Natural killer cell (primary cell): ENCODE data around the gene DUSP22. TPM values are rescaled to one million over a fixed set of nuclear protein-coding genes. Genes with fewer than 3 reads are reported as not detected.
A peak's percentile ranks its signal among the peaks of the same experiment; 100 is the strongest.

Source experiments
- ATAC-seq, 3 donors: fragments of 150-1000 bp in 2 of 3; fragments of 200-7000 bp in 1 of 3; cut with Tn5 transposase; 1 replicate in 1 of 3; 2 replicates in 2 of 3; pipeline ENCODE4 v1.10.0; 2021; ENCODE audit warnings: mild to moderate bottlenecking in 2 of 3, moderate library complexity in 2 of 3
- DNase-seq, 2 donors: peaks; one replicate each; pipeline versions ENCODE4 v3.0.0 to v3.0.0-alpha.2; 2013 to 2021; ENCODE audit warnings: mixed read lengths in 1 of 2
- H3K27ac ChIP-seq: one replicate; pipeline ENCODE4 v1.5.1; 2013; ENCODE audit warnings: mild to moderate bottlenecking, low read length
- H3K27me3 ChIP-seq: one replicate; pipeline ENCODE4 v1.6.1; 2013; ENCODE audit warnings: low read length; ENCODE audit not compliant: control insufficient read depth, insufficient read depth
- H3K36me3 ChIP-seq: one replicate; pipeline ENCODE4 v1.6.1; 2013; ENCODE audit warnings: low read length; ENCODE audit not compliant: control insufficient read depth, insufficient read depth
- H3K4me1 ChIP-seq: one replicate; pipeline ENCODE4 v1.6.1; 2013; ENCODE audit warnings: low read length; ENCODE audit not compliant: control insufficient read depth, insufficient read depth
- H3K4me3 ChIP-seq: one replicate; pipeline ENCODE4 v1.5.1; 2013; ENCODE audit warnings: low read length
- H3K9me3 ChIP-seq: one replicate; pipeline ENCODE4 v1.6.1; 2013; ENCODE audit warnings: low read length; ENCODE audit not compliant: control insufficient read depth, insufficient read depth
- H3K27ac Mint-ChIP-seq, 2 donors: one replicate each; pipeline ENCODE4 v1.8.0; 2022; ENCODE audit warnings: mild to moderate bottlenecking in 2 of 2, mixed read lengths in 2 of 2, moderate library complexity in 1 of 2
- H3K27me3 Mint-ChIP-seq, 2 donors: one replicate each; pipeline ENCODE4 v1.8.0; 2022; ENCODE audit warnings: low read depth in 2 of 2, mixed read lengths in 2 of 2
- H3K36me3 Mint-ChIP-seq: one replicate; pipeline ENCODE4 v1.8.0; 2022; ENCODE audit warnings: mixed read lengths
- H3K4me1 Mint-ChIP-seq, 2 donors: one replicate each; pipeline ENCODE4 v1.8.0; 2022; ENCODE audit warnings: mixed read lengths in 2 of 2
- H3K4me3 Mint-ChIP-seq: one replicate; pipeline ENCODE4 v1.8.0; 2022; ENCODE audit warnings: mild to moderate bottlenecking, moderate library complexity, mixed read lengths
- H3K9me3 Mint-ChIP-seq, 2 donors: one replicate each; pipeline ENCODE4 v1.8.0; 2022; ENCODE audit warnings: mixed read lengths in 2 of 2
- WGBS: methylation state at CpG from one replicate; pipeline ENCODE4 v1.1.7; 2013; ENCODE audit warnings: missing lambda C conversion rate; ENCODE audit not compliant: insufficient coverage; 5-methylcytosine and 5-hydroxymethylcytosine counted together
- intact Hi-C: fragments of 100-400 bp; cut with micrococcal nuclease; formaldehyde crosslinking; loops from one replicate; pipeline ENCODE4 v1.14.2; 2022
- total RNA-seq, 4 donors: library from RNA; stranded (reverse); fragments of 120-200 nt in 1 of 4; gene quantifications; one replicate each; pipeline versions ENCODE4 v1.2.3 to v1.2.4, GENCODE V29; 2013 to 2022
- TF ChIP-seq, protein P1 (sequence below): fragments of 200-600 bp; IDR thresholded peaks from one replicate; pipeline ENCODE4 v1.8.0; 2022; ENCODE audit warnings: antibody characterized with exemption

Gene DUSP22
- total RNA-seq, 3 donors from 2014 or later (not counting 1 experiment from before 2014, with no cell fraction given) = 50.4 to 61.5 (median 56.6) TPM

DNA sequence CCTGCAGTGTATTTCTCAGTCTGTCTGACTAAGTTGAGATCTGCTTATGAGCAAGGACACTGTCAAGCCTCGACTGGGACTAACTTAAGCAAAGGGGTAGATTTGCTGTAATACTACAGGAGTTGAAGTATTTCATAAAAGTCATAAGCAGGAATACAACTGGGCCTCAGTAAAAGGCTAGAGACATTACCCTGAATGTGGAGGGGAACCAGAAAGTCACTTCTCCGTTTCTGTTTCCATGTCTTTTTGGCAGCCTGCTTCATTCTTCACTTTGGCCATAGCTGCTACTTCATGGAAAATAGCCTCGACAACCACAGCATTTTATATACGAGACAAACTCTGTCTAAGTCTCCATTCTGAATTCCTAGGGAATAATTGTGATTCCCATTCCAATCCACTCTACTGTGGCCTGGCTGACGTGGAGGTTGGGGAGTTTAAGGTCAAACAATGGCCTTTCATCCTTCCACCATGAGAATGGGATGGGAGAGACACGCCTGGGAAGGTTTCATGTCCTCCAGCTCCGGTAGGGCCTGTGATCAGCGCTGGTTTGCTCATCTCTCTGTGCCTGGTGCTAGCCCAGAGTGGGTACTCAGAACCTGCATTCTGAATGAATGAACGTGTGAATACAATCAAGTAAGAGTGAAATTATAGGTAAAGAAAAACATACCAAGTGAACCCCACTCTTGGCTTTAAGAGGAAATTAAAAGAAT, 37.1 kb upstream of the DUSP22 start:
- no peaks in the 10 kb centered on the region for H3K27me3 Mint-ChIP-seq
- no peaks in the 10 kb centered on the region for H3K9me3 Mint-ChIP-seq
- Histone ChIP-seq H3K36me3 (no peaks in the 10 kb centered on the region), H3K9me3 (peaks cover 5% of the 10 kb centered on the region), H3K27me3 (no peaks in the 10 kb centered on the region), H3K4me1 (peaks cover 13% of the 10 kb centered on the region), H3K27ac (no peak overlapping the region), H3K4me3 (no peak overlapping the region)
- 84% methylated on average over 8 of the region's 9 CpGs for WGBS
- DNase-seq (no peak), ATAC-seq (no peak)
- H3K4me3 Mint-ChIP-seq = no peak overlapping the region
- no peak overlapping the region for H3K27ac Mint-ChIP-seq
- peaks cover 28 to 35% of the 10 kb centered on the region in 2 donors for H3K4me1 Mint-ChIP-seq
- H3K36me3 Mint-ChIP-seq = no peaks in the 10 kb centered on the region
- TF ChIP-seq, protein P1, sequence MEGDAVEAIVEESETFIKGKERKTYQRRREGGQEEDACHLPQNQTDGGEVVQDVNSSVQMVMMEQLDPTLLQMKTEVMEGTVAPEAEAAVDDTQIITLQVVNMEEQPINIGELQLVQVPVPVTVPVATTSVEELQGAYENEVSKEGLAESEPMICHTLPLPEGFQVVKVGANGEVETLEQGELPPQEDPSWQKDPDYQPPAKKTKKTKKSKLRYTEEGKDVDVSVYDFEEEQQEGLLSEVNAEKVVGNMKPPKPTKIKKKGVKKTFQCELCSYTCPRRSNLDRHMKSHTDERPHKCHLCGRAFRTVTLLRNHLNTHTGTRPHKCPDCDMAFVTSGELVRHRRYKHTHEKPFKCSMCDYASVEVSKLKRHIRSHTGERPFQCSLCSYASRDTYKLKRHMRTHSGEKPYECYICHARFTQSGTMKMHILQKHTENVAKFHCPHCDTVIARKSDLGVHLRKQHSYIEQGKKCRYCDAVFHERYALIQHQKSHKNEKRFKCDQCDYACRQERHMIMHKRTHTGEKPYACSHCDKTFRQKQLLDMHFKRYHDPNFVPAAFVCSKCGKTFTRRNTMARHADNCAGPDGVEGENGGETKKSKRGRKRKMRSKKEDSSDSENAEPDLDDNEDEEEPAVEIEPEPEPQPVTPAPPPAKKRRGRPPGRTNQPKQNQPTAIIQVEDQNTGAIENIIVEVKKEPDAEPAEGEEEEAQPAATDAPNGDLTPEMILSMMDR = no peak
- intact Hi-C loops = no loop called here

DNA sequence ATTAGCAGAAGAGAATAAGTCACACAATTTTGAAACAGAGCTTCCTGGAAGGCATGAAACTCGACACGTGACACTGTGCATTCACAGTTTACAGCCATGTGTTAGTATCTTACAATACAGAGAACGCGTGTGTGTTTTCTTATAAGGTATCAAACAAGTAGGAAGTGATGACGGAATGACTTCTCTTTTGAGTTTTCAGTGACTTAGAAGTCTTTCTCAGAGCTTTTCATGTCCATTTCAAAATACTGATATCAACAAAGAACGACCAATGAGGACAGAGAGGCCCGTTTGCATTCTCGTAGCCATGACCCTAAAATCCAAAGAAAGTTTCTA, 36.6 kb upstream of the DUSP22 start:
- ATAC-seq = no peak
- H3K27ac ChIP-seq = no peak overlapping the region
- peaks cover 13% of the 10 kb centered on the region for H3K4me1 ChIP-seq
- TF ChIP-seq, protein P1 = no peak
- no peaks in the 10 kb centered on the region for H3K27me3 Mint-ChIP-seq
- H3K9me3 Mint-ChIP-seq = no peaks in the 10 kb centered on the region
- peaks cover 31 to 38% of the 10 kb centered on the region in 2 donors for H3K4me1 Mint-ChIP-seq
- DNase-seq = peak in 1 of 2 donors; percentile 39
- H3K27ac Mint-ChIP-seq = no peak overlapping the region
- H3K4me3 ChIP-seq = no peak overlapping the region
- intact Hi-C loops = no loop called here
- H3K36me3 Mint-ChIP-seq = no peaks in the 10 kb centered on the region
- 89% methylated on average over 6 of the region's 8 CpGs for WGBS
- no peaks in the 10 kb centered on the region for H3K36me3 ChIP-seq
- no peak overlapping the region for H3K4me3 Mint-ChIP-seq
- peaks cover 5% of the 10 kb centered on the region for H3K9me3 ChIP-seq
- H3K27me3 ChIP-seq = no peaks in the 10 kb centered on the region

DNA sequence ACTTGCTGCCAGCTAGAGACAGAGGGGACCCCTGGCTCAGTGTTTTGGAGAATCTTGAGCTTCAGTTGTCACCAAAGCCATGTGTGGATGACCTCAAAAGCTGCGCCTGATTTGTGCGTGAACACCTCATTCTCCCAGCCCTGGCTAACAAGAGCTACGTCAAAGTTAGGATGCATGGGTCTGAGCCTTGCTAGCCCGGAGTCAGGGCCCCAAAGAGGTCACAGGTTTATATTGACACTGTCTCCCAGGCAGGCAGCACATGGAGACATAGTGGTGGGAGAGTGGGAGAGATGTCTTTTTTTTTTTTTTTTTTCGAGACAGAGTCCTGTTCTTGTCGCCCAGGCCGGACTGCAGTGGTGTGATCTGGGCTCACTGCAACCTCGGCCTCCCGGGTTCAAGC, 36.1 kb upstream of the DUSP22 start:
- Histone ChIP-seq H3K36me3 (no peaks in the 10 kb centered on the region), H3K4me1 (peaks cover 13% of the 10 kb centered on the region), H3K27me3 (no peaks in the 10 kb centered on the region), H3K4me3 (no peak overlapping the region), H3K9me3 (peaks cover 5% of the 10 kb centered on the region), H3K27ac (no peak overlapping the region)
- WGBS = 98% methylated on average over 8 of the region's 9 CpGs
- no peak for DNase-seq
- TF ChIP-seq, protein P1 = no peak
- Mint-ChIP-seq H3K4me3 (no peak overlapping the region), H3K4me1 (peaks cover 31 to 38% of the 10 kb centered on the region in 2 donors), H3K36me3 (no peaks in the 10 kb centered on the region), H3K9me3 (no peaks in the 10 kb centered on the region), H3K27ac (no peak overlapping the region), H3K27me3 (no peaks in the 10 kb centered on the region)
- ATAC-seq = no peak
- intact Hi-C loops = no loop called here
